ENCODE measurements around the gene PLRG1.

Gene PLRG1

GRCh38 chr4:154573190-154573870, 23.1 kb upstream of the PLRG1 start:
- no peak for DNase-seq

- DNase-seq: no peak
Observed at GRCh38 chr4:154569584-154569983, 19.4 kb upstream of the PLRG1 start.

- DNase-seq: no peak
Observed at GRCh38 chr4:154569028-154569427, 18.8 kb upstream of the PLRG1 start.

- no peak for DNase-seq
Observed at GRCh38 chr4:154566639-154567204, 16.5 kb upstream of the PLRG1 start.

- DNase-seq: no peak
Observed at GRCh38 chr4:154565704-154566103, 15.5 kb upstream of the PLRG1 start.

GRCh38 chr4:154564311-154564710, 14.1 kb upstream of the PLRG1 start:
- no peak for DNase-seq

GRCh38 chr4:154562697-154563254, 12.6 kb upstream of the PLRG1 start, which contains the start of gene FGB:
TSS of gene FGB (plus strand) at chr4:154563011. CDS start at chr4:154563019, 8 bp downstream.
- DNase-seq: no peak

- DNase-seq: peak; percentile 81
Observed at GRCh38 chr4:154560824-154561231, 10.6 kb upstream of the PLRG1 start.

- DNase-seq: no peak
Observed at GRCh38 chr4:154560419-154560801, 10.2 kb upstream of the PLRG1 start.

GRCh38 chr4:154559494-154560418, 9.6 kb upstream of the PLRG1 start:
- peak; percentile 50 for DNase-seq

GRCh38 chr4:154559141-154559493, 8.9 kb upstream of the PLRG1 start:
- no peak for DNase-seq

GRCh38 chr4:154551872-154552686, 1.9 kb upstream of the PLRG1 start:
- DNase-seq: peak; percentile 79

GRCh38 chr4:154545689-154546088, 4.5 kb downstream of the PLRG1 start:
- DNase-seq: no peak

GRCh38 chr4:154542271-154542879, 7.8 kb downstream of the PLRG1 start:
- DNase-seq: no peak

GRCh38 chr4:154534296-154534695, 15.9 kb downstream of the PLRG1 start:
- no peak for DNase-seq

GRCh38 chr4:154529728-154530519, 20.3 kb downstream of the PLRG1 start:
- DNase-seq: no peak

GRCh38 chr4:154528869-154529268, 21.3 kb downstream of the PLRG1 start:
- no peak for DNase-seq

- DNase-seq: no peak
Observed at GRCh38 chr4:154527308-154527707, 22.9 kb downstream of the PLRG1 start.

- DNase-seq: no peak
Observed at GRCh38 chr4:154526151-154526550, 24.0 kb downstream of the PLRG1 start.

GRCh38 chr4:154521607-154522006, 28.6 kb downstream of the PLRG1 start:
- DNase-seq: no peak

GRCh38 chr4:154519214-154519613, 31.0 kb downstream of the PLRG1 start:
- no peak for DNase-seq

All from fibroblast of skin of abdomen (primary cell).